Activated CD8-positive, alpha-beta memory T cell treated with anti-CD3 and anti-CD28 coated beads for 24 hours (primary cell): Measurements from ENCODE around the gene TNIK.

Experiments used
- DNase-seq: peaks from one replicate; pipeline ENCODE4 v3.0.0-alpha.2; 2020

The TNIK gene

GRCh38 chr3:171116365-171116764, 343.8 kb downstream of the TNIK start:
- DNase-seq = no peak

GRCh38 chr3:171115667-171116066, 344.5 kb downstream of the TNIK start:
- DNase-seq = no peak

- DNase-seq = no peak
Measured at GRCh38 chr3:171113716-171114115, 346.5 kb downstream of the TNIK start.

- DNase-seq = no peak
Measured at GRCh38 chr3:171110715-171111114, 349.5 kb downstream of the TNIK start.

- DNase-seq = no peak
Measured at GRCh38 chr3:171108066-171108465, 352.1 kb downstream of the TNIK start.

GRCh38 chr3:171103185-171103584, 357.0 kb downstream of the TNIK start:
- no peak for DNase-seq

GRCh38 chr3:171101982-171102641, 358.1 kb downstream of the TNIK start:
- no peak for DNase-seq

GRCh38 chr3:171099911-171100310, 360.3 kb downstream of the TNIK start:
- no peak for DNase-seq

- DNase-seq = no peak
Measured at GRCh38 chr3:171095063-171095462, 365.1 kb downstream of the TNIK start.

- no peak for DNase-seq
Measured at GRCh38 chr3:171094411-171094810, 365.8 kb downstream of the TNIK start.

- no peak for DNase-seq
Measured at GRCh38 chr3:171093462-171093861, 366.7 kb downstream of the TNIK start.

- no peak for DNase-seq
Measured at GRCh38 chr3:171092467-171092911, 367.7 kb downstream of the TNIK start.

- no peak for DNase-seq
Measured at GRCh38 chr3:171090321-171090720, 369.9 kb downstream of the TNIK start.

GRCh38 chr3:171088964-171089754, 371.0 kb downstream of the TNIK start:
- DNase-seq = no peak

- DNase-seq = no peak
Measured at GRCh38 chr3:171088496-171088895, 371.7 kb downstream of the TNIK start.

GRCh38 chr3:171086914-171087313, 373.3 kb downstream of the TNIK start:
- DNase-seq = no peak

GRCh38 chr3:171077261-171077660, 382.9 kb downstream of the TNIK start:
- DNase-seq = no peak

- no peak for DNase-seq
Measured at GRCh38 chr3:171072432-171072831, 387.8 kb downstream of the TNIK start.

- no peak for DNase-seq
Measured at GRCh38 chr3:171068658-171069057, 391.5 kb downstream of the TNIK start.

- no peak for DNase-seq
Measured at GRCh38 chr3:171066206-171066605, 394.0 kb downstream of the TNIK start.

- DNase-seq = no peak
Measured at GRCh38 chr3:171065732-171066131, 394.5 kb downstream of the TNIK start.

GRCh38 chr3:171064461-171064860, 395.7 kb downstream of the TNIK start:
- no peak for DNase-seq

GRCh38 chr3:171061749-171062148, 398.5 kb downstream of the TNIK start:
- no peak for DNase-seq

- no peak for DNase-seq
Measured at GRCh38 chr3:171059978-171060377, 400.2 kb downstream of the TNIK start.
